Measurements from ENCODE around the gene CARD19.

Gene CARD19

DNA sequence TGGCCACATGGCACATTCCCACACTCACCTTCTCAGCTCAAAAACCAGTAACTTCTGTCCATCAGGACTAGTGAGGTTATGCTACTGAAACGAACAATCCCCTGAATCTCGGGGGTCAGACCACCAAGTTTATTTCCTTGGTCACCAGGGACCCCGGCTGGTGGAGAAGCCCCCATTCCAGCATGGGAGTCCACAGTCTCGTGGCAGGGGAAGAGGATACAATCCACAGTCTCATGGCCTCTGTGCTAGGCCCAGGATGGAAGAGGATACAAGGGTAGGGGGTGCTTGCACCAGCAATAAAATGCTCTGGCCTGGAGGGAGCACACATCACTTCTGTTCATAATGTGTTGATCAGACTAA lies 7.4 kb upstream of the CARD19 start:
- H3K79me2 ChIP-seq (ENCODE audit: control insufficient read depth, low read length): no peaks in the 10 kb centered on the region
- H3K4me2 ChIP-seq (ENCODE audit: low read length): no peak overlapping the region
- TF ChIP-seq, protein P1, sequence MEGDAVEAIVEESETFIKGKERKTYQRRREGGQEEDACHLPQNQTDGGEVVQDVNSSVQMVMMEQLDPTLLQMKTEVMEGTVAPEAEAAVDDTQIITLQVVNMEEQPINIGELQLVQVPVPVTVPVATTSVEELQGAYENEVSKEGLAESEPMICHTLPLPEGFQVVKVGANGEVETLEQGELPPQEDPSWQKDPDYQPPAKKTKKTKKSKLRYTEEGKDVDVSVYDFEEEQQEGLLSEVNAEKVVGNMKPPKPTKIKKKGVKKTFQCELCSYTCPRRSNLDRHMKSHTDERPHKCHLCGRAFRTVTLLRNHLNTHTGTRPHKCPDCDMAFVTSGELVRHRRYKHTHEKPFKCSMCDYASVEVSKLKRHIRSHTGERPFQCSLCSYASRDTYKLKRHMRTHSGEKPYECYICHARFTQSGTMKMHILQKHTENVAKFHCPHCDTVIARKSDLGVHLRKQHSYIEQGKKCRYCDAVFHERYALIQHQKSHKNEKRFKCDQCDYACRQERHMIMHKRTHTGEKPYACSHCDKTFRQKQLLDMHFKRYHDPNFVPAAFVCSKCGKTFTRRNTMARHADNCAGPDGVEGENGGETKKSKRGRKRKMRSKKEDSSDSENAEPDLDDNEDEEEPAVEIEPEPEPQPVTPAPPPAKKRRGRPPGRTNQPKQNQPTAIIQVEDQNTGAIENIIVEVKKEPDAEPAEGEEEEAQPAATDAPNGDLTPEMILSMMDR (IDR thresholded peaks at IDR 0.05; ENCODE audit: low read depth, low read length, poor library complexity, severe bottlenecking): no peak
- no peak for TF ChIP-seq EZH2phosphoT487 (IDR thresholded peaks at IDR 0.05; ENCODE audit: borderline replicate concordance, low read length)
- peaks cover 25% of the 10 kb centered on the region for H3K36me3 ChIP-seq (ENCODE audit: control insufficient read depth, low read length)
- H4K20me1 ChIP-seq (ENCODE audit: control insufficient read depth, insufficient read depth, low read depth, low read length): no peaks in the 10 kb centered on the region
- H3K4me1 ChIP-seq (ENCODE audit: control insufficient read depth, low read length): peaks cover 35% of the 10 kb centered on the region
- no peaks in the 10 kb centered on the region for H3K27me3 ChIP-seq (ENCODE audit: control insufficient read depth, low read length)
- no peaks in the 10 kb centered on the region for H3K9me2 ChIP-seq (replicated peaks; ENCODE audit: control insufficient read depth, low read length)
- H3K27ac ChIP-seq (ENCODE audit: low read depth, low read length): no peak overlapping the region
- H3K4me3 ChIP-seq (ENCODE audit: low read length): no peak overlapping the region
- H3K9me3 ChIP-seq (ENCODE audit: control insufficient read depth, insufficient read depth, low read length): no peaks in the 10 kb centered on the region
- peaks cover 6% of the 10 kb centered on the region; the same call in 1 of the 2 replicates for H3F3A ChIP-seq (ENCODE audit: control insufficient read depth, insufficient read depth)

DNA sequence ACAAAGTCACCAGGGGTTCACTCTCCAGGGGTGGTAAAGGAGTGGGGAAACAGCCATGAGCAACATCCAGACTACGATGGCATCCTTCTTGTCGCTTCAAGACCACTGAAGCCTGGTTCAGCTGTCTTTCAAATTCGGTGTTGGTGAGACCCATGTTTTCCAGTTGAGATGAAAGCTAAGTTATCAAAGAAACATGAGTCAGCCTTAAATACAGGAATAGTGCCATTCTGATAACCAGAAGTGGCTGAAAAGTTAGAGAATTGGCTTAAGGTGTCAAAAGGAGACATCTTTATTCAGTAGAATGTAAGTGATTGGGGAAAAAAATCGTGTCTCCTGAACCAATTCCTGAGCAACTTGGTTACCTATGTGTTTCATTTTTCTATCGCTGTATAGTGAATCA lies 7.0 kb upstream of the CARD19 start:
- no peak overlapping the region for H3K4me2 ChIP-seq (ENCODE audit: low read length)
- no peaks in the 10 kb centered on the region for H3K9me2 ChIP-seq (replicated peaks; ENCODE audit: control insufficient read depth, low read length)
- TF ChIP-seq, protein P1 (IDR thresholded peaks at IDR 0.05; ENCODE audit: low read depth, low read length, poor library complexity, severe bottlenecking): no peak
- no peak for TF ChIP-seq EZH2phosphoT487 (IDR thresholded peaks at IDR 0.05; ENCODE audit: borderline replicate concordance, low read length)
- H3K27ac ChIP-seq (ENCODE audit: low read depth, low read length): no peak overlapping the region
- no peaks in the 10 kb centered on the region for H3K9me3 ChIP-seq (ENCODE audit: control insufficient read depth, insufficient read depth, low read length)
- peaks cover 22% of the 10 kb centered on the region for H3K36me3 ChIP-seq (ENCODE audit: control insufficient read depth, low read length)
- peaks cover 10% of the 10 kb centered on the region; the same call in 1 of the 2 replicates for H3F3A ChIP-seq (ENCODE audit: control insufficient read depth, insufficient read depth)
- H3K4me1 ChIP-seq (ENCODE audit: control insufficient read depth, low read length): peaks cover 39% of the 10 kb centered on the region
- no peaks in the 10 kb centered on the region for H4K20me1 ChIP-seq (ENCODE audit: control insufficient read depth, insufficient read depth, low read depth, low read length)
- H3K27me3 ChIP-seq (ENCODE audit: control insufficient read depth, low read length): no peaks in the 10 kb centered on the region
- H3K4me3 ChIP-seq (ENCODE audit: low read length): no peak overlapping the region
- H3K79me2 ChIP-seq (ENCODE audit: control insufficient read depth, low read length): no peaks in the 10 kb centered on the region

DNA sequence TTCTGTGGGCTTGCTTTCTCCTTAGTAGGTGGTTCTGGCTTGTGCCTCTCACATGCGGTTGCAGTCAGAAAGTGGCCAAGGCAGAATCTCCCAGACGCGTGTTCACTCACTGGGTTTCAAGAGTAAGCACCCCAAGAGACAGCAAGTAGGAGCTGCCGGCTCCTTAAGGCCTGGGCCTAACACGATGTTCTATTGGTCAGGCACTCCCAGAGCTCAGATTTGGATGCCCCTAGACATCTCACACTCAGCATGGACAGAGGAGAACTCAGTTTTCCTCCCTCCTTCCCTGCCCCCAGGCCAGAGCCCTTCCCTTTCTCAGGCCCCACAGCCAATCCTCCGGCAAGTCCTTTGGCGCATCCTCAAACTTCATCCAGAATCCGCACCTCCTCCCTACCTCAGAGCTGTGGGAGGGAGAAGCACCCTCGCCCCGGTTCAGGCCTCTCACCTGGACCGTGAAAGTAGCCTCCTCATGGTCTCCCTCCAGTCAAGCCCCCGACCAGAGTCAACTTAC lies 6.5 kb upstream of the CARD19 start:
- Histone ChIP-seq H4K20me1 (ENCODE audit: control insufficient read depth, insufficient read depth, low read depth, low read length) (no peaks in the 10 kb centered on the region), H3K4me1 (ENCODE audit: control insufficient read depth, low read length) (peaks cover 44% of the 10 kb centered on the region), H3K79me2 (ENCODE audit: control insufficient read depth, low read length) (no peaks in the 10 kb centered on the region), H3K36me3 (ENCODE audit: control insufficient read depth, low read length) (peaks cover 16% of the 10 kb centered on the region), H3K9me2 (replicated peaks; ENCODE audit: control insufficient read depth, low read length) (no peaks in the 10 kb centered on the region), H3K4me3 (ENCODE audit: low read length) (no peak overlapping the region), H3F3A (ENCODE audit: control insufficient read depth, insufficient read depth) (peaks cover 15% of the 10 kb centered on the region; the same call in 1 of the 2 replicates), H3K4me2 (ENCODE audit: low read length) (no peak overlapping the region), H3K9me3 (ENCODE audit: control insufficient read depth, insufficient read depth, low read length) (no peaks in the 10 kb centered on the region), H3K27ac (ENCODE audit: low read depth, low read length) (no peak overlapping the region), H3K27me3 (ENCODE audit: control insufficient read depth, low read length) (no peaks in the 10 kb centered on the region)
- no peak for TF ChIP-seq EZH2phosphoT487 (IDR thresholded peaks at IDR 0.05; ENCODE audit: borderline replicate concordance, low read length)
- TF ChIP-seq, protein P1 (IDR thresholded peaks at IDR 0.05; ENCODE audit: low read depth, low read length, poor library complexity, severe bottlenecking): no peak

Data from DOHH2 (cell line).